Stimulated activated CD4-positive, alpha-beta T cell treated with anti-CD3 and anti-CD28 coated beads, TNF-alpha, amount 100 ng/mL, for 24 hours (primary cell): ENCODE measurements around the gene PDE4D.
"Not testable (repeated sequence)": the region's sequence is repeated elsewhere in the genome, so short reads cannot be mapped to it uniquely, and the experiment has no call there.

Experiments
- DNase-seq, 3 experiments: peaks; one replicate each; pipeline ENCODE4 v3.0.0-alpha.2; 2020; ENCODE audit warnings: low read depth in 3 of 3

The PDE4D gene

GRCh38 chr5:59423021-59423420 is 470.5 kb downstream of the PDE4D start:
- DNase-seq: no peak

- no peak for DNase-seq
These were observed 471.3 kb downstream of the PDE4D start for GRCh38 chr5:59421986-59422941.

DNA sequence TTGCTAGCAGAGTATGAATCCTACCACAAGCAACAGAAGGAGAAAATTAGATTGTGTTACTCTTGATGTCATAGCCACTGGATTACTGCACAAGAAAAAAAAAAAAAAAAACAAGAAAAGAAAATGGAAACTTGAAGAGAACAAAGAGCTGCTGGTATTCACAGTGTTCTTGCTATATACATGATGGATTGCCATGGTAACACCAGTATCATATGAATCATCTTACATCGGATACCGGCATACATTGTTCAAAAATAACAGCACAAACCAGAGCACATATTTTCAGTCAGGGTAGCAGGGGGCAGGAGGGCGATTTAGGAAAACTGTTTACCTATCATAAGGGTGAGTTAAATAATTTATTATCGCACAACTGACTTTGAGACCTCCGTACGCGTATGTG is 472.9 kb downstream of the PDE4D start:
- no peak for DNase-seq

DNA sequence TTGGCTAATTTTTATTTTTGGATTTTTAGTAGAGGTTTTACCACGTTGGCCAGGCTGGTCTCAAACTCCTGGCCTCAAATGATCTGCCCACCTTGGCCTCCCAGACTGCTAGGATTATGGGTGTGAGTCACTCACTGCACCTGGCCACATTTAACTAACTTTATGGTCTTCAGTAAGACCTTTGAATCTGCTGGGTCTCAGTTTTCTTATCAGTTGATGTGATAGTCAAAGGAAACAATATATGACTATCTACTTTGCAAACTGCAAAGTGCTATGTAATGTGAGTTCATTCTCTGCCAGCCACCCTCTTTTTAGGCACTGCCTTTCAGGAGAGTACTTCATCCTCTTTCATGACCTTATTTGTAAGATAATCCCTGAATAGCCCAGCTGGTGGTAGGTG is 474.7 kb downstream of the PDE4D start:
- DNase-seq: no peak

GRCh38 chr5:59416451-59416850 is 477.1 kb downstream of the PDE4D start:
- no peak for DNase-seq

GRCh38 chr5:59416026-59416425 is 477.5 kb downstream of the PDE4D start:
- no peak for DNase-seq

DNA sequence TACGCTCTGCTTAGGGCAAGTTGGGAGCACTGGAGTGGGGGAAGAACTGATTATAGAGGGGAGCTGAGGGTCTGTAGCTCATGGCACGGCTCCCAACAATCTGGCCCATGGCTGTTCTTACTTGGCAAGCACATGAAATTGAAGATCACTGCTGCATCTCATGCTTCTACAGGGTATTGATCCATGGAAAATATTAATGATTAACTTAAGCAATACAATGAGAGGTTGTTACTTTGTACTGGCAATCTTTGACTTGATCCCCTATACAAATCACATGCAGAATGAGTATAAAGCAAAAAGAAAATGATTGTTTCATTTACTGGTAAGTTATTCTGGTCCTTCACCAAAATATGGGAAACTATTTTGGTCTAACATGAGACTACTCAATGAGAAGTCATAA is 481.1 kb downstream of the PDE4D start:
- no peak for DNase-seq

- DNase-seq: not testable (repeated sequence)
These were observed 484.5 kb downstream of the PDE4D start for GRCh38 chr5:59408997-59409396.

- no peak for DNase-seq
These were observed 485.6 kb downstream of the PDE4D start for GRCh38 chr5:59407967-59408366.

GRCh38 chr5:59401637-59402036 is 491.9 kb downstream of the PDE4D start:
- no peak for DNase-seq

- DNase-seq: not testable (repeated sequence)
These were observed 498.6 kb downstream of the PDE4D start for GRCh38 chr5:59394956-59395355.

DNA sequence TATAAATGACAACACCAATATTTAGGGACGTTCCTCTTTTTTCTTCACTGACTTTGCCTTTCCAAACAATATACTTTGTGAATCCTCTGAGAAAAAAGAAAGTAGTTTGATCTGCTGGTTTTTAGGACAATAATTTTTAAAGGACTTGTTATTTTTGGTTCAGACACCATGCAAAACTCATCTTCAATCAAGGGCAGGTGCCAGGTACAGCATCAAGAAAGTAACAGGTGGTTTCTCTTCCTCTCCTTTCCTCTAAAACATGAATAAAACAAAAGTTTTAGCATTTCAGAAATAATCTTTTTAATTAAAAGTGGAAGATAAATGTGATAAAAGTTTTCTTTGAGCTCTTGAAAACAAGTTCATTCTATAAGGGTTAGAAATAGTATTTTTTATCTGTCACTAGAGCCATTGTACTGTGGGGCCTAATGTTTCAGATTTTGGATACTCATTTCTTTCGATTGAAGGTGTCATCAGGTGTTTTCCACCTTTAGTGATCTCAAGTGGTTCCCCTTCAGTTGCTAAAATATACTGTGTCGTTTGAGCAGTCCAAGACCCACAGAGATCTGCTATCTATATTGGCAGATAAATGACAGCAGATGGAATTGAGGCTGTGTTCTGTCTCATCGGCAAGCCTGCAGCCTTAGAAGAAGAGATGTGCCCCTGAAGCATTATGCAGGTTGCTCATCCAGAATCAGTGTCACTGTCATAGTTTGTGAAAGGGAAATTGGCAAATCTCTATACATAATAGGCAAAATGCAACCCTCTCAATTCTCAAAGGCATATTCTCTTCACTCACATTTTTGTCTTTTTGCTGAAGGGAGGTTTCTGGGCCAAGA is 499.7 kb downstream of the PDE4D start:
- DNase-seq: no peak

- DNase-seq: no peak
These were observed 501.9 kb downstream of the PDE4D start for GRCh38 chr5:59391576-59391975.

- no peak for DNase-seq
These were observed 502.5 kb downstream of the PDE4D start for GRCh38 chr5:59390989-59391388.

DNA sequence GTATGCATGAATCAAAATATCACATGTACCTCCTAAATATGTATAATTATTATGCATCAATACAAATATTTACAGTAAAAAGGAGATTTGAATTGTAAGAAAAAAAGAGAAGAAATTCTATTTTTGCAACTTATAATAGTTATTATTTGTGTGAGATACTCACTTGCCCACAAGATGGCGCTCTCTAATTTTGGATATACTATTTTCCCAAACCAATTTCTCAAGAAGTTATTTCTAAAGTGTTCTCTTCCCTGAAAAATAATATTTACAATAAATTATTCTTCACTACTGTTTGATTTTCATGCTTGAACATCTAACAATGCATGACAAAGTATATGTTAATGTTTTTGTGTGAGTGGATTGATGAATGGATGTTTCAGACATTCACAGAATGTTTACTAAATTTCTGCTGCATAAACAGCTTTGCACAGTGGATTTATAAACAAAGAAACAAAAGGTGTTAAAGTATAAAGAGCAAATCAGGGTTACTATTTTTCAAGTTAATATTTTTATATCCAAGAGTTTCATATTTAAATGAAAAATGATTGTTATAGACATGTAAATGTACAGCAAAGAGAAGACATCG is 503.4 kb downstream of the PDE4D start:
- no peak for DNase-seq

GRCh38 chr5:59387127-59387526 is 506.4 kb downstream of the PDE4D start:
- no peak for DNase-seq

GRCh38 chr5:59385700-59386099 is 507.8 kb downstream of the PDE4D start:
- no peak for DNase-seq

- no peak for DNase-seq
These were observed 513.1 kb downstream of the PDE4D start for GRCh38 chr5:59380350-59380951.

GRCh38 chr5:59374036-59374435 is 519.5 kb downstream of the PDE4D start:
- not testable (repeated sequence) for DNase-seq

GRCh38 chr5:59371525-59372127 is 521.9 kb downstream of the PDE4D start:
- DNase-seq: no peak

DNA sequence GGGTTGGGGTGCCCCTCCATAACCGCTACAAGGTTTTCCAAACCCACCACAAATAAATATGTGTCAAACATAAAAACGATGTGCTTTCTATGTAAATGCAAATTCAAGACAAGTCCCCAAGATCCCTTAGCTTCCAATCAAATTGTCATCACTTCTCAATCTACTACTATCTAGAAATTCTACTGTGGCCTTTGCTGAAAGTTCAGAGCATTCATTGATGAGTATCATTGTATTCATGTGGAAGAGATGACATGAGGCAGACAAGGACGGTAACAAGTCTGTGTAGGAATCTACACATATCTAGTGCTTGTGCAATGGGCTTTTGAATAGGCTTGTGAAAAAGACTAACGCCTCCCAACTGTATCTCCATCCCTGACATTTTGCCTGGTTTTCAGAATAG is 524.6 kb downstream of the PDE4D start:
- DNase-seq: no peak
